ENCODE results near the gene PEMT.

DNA sequence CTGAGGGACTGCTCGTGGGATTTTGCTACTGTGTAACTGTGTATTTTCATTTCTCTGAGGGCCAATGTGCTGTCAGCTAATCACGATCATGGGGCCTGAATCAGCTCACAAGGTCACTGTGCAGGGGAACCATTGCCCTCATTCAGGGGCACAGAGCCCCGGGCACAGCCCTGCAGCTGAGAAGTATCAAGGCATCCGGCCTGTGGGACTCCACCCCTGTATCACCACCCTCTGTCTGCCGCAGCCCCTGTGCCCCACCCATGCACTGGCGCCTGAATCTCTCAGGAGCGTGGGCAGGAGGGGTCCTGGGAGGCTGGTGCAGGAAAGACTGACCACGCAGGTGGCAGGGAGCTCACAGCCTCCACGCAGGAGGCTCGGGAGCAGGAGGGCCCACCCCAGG, 51.9 kb downstream of the PEMT start:
- TF ChIP-seq GATA3 (IDR thresholded peaks at IDR 0.05; ENCODE audit: low read depth, low read length), result no peak
- TF ChIP-seq GATA2 (IDR thresholded peaks at IDR 0.05; ENCODE audit: low read depth, low read length), result no peak
